GM08714 (cell line): ENCODE measurements around the gene ZEB1.
A peak's percentile ranks its signal among the peaks of the same experiment; 100 is the strongest.

Source experiments
- H3K4me3 ChIP-seq: fragments of 200-500 bp; sonication (Bioruptor generic); 2 replicates; pipeline ENCODE4 v1.5.1; 2014; ENCODE audit warnings: mild to moderate bottlenecking, low read length, inconsistent platforms
- ZNF274 ChIP-seq: IDR thresholded peaks from 2 replicates; pipeline ENCODE4 v1.6.1; 2012; ENCODE audit warnings: mild to moderate bottlenecking, low read depth, low read length

The ZEB1 gene

GRCh38 chr10:31318854-31319601 lies at the start of gene ZEB1:
Gene ZEB1 (plus strand): TSS chr10:31319216. CDS start chr10:31319235, 19 bp downstream.
- no peak for TF ChIP-seq ZNF274
- H3K4me3 ChIP-seq: peak within 1 kb of the TSS; percentile 92

- H3K4me3 ChIP-seq: no peak overlapping the region
- no peak for TF ChIP-seq ZNF274
These were observed 48.1 kb upstream of the ZEB1 start for GRCh38 chr10:31270954-31271353.

- TF ChIP-seq ZNF274: no peak
- no peak overlapping the region for H3K4me3 ChIP-seq
These were observed 46.2 kb upstream of the ZEB1 start for GRCh38 chr10:31272841-31273240.

- no peak overlapping the region for H3K4me3 ChIP-seq
- TF ChIP-seq ZNF274: no peak
These were observed 45.2 kb upstream of the ZEB1 start for GRCh38 chr10:31273789-31274188.

- TF ChIP-seq ZNF274: no peak
- no peak overlapping the region for H3K4me3 ChIP-seq
These were observed 44.7 kb upstream of the ZEB1 start for GRCh38 chr10:31274310-31274709.

GRCh38 chr10:31278279-31278941 lies 40.6 kb upstream of the ZEB1 start:
- TF ChIP-seq ZNF274: no peak
- H3K4me3 ChIP-seq: no peak overlapping the region

- no peak overlapping the region for H3K4me3 ChIP-seq
- no peak for TF ChIP-seq ZNF274
These were observed 38.0 kb upstream of the ZEB1 start for GRCh38 chr10:31280972-31281371.

- no peak for TF ChIP-seq ZNF274
- no peak overlapping the region for H3K4me3 ChIP-seq
These were observed 31.0 kb upstream of the ZEB1 start for GRCh38 chr10:31288001-31288400.

- no peak for TF ChIP-seq ZNF274
- H3K4me3 ChIP-seq: no peak overlapping the region
These were observed 30.1 kb upstream of the ZEB1 start for GRCh38 chr10:31288962-31289361.

- no peak for TF ChIP-seq ZNF274
- H3K4me3 ChIP-seq: no peak overlapping the region
These were observed 28.6 kb upstream of the ZEB1 start for GRCh38 chr10:31290386-31290785.

- no peak overlapping the region for H3K4me3 ChIP-seq
- no peak for TF ChIP-seq ZNF274
These were observed 27.9 kb upstream of the ZEB1 start for GRCh38 chr10:31291123-31291522.

GRCh38 chr10:31294558-31294957 lies 24.5 kb upstream of the ZEB1 start:
- TF ChIP-seq ZNF274: no peak
- H3K4me3 ChIP-seq: no peak overlapping the region

- H3K4me3 ChIP-seq: no peak overlapping the region
- TF ChIP-seq ZNF274: no peak
These were observed 22.3 kb upstream of the ZEB1 start for GRCh38 chr10:31296754-31297153.

- no peak for TF ChIP-seq ZNF274
- no peak overlapping the region for H3K4me3 ChIP-seq
These were observed 19.9 kb upstream of the ZEB1 start for GRCh38 chr10:31299119-31299518.

GRCh38 chr10:31303212-31303611 lies 15.8 kb upstream of the ZEB1 start:
- no peak for TF ChIP-seq ZNF274
- no peak overlapping the region for H3K4me3 ChIP-seq
